GM18907 (cell line): Measurements from ENCODE around the gene PPP3CB.

ENCODE experiments used
- ATAC-seq: cut with Tn5 transposase; IDR thresholded peaks from one replicate; pipeline ENCODE4 v1.9.1; 2021; ENCODE audit warnings: mild to moderate bottlenecking, moderate library complexity; ENCODE audit not compliant: unreplicated experiment

Gene PPP3CB

DNA sequence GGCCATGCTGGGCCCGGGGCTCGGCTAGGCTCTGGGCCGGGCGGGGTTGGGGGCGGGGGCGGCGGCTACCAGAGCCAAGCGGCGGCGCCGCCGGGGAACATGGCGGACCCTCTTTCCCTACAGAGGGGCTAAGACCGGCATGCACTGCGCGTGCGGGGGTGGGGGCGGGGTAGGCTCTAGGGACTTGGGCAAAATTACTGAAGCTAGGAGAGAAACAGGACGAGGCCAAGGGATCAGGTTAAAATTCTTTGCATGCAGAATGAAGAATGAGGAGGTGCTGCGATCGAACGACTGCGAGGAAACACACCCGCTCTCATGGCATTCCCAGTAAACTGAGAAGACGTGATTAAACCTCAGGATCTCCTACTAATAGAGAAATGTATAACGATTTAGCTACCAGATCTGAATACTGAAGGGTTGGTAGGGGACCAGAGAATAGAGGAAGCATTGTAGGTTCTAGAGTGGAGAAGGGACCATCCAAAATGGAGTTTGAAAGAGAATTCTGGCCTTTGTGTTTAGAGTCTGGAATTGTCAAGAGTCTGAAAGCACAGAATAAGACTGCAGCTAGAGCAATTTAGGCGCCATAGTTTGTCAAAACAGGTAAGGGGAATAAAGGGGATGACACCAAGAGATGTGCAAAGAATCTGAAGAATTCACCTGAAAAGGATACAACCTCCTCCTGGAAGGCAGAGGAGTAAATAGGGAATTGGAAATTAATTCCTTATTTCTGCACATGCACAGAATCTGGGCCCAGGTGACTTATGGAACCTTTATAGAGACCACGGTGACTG is at the start of gene PPP3CB:
Gene PPP3CB, minus strand, starts transcription at position 141 of the 791 bp plus-strand sequence. Its CDS starts 135 bp downstream, at position 6.
- peak; percentile 67 for ATAC-seq

DNA sequence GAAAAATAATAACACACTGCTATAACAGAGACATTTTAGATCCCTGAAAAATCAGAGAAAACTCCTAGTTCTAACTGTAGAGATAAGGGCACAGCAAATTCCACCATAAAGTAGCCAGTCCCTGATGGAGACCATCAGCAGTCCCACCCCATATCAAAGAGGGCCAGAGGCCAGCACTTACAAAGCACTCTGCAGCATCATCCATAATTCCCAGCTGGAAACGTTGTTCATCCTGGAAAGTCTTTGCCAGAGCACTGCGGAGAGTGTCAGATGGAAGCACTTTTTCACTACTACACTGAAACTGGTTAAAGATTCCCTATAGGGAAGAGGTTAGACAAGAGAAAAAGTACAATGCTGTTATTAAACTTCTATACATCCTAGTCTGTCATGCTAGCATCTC is 49.5 kb upstream of the PPP3CB start:
- ATAC-seq, result no peak

DNA sequence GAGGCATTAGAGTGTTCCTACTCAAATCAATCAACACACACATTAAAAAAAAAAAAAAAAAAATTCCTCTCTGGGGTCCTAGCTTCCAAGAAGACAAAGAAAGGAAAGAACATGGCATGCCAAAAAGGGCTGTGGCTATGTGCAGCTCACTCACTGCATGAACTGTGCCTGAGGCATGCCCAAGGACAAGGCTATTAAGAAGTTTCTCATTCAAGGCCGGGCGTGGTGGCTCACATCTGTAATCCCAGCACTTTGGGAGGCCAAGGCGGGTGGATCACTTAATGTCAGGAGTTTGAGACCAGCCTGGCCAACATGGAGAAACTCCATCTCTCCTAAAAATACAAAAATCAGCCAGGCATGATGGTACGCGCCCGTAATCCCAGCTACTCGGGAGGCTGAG is 41.9 kb upstream of the PPP3CB start:
- no peak for ATAC-seq

DNA sequence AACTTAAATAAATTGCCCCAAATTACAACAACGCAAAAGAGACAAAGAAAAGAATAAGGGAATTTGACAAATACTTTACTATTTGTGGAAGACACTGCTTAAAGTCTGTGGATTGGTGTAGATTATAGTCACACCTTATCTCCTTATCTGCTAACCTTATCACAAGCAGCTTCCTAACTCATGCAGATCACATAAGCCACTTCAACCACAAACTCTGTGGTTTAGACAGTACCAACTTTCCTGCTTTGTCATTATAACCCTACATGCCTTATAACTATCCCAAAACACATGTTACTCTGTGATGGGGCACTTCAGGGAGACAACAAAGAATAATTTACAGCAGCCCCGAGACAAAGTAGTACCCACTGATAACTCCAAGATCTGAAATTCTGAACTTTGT is 41.5 kb upstream of the PPP3CB start:
- ATAC-seq, result no peak

DNA sequence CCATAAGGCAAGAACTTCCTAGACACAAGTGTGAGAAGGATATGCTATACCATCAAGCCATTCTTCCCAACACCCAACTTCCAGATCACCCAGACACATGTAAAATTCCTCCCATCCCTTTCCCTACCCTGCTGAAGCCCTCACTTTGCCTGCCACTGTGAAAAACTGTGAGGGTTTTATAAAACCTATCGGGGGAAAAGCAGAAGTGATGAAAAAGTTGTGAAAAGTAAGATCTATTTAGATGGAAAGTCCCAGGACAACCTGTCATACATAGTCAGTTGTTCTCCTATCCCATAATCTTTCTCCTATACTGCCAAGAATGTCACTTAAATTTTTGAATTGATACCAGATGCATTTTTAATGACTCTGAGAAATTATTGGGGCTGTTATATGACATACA is 39.0 kb upstream of the PPP3CB start:
- no peak for ATAC-seq

DNA sequence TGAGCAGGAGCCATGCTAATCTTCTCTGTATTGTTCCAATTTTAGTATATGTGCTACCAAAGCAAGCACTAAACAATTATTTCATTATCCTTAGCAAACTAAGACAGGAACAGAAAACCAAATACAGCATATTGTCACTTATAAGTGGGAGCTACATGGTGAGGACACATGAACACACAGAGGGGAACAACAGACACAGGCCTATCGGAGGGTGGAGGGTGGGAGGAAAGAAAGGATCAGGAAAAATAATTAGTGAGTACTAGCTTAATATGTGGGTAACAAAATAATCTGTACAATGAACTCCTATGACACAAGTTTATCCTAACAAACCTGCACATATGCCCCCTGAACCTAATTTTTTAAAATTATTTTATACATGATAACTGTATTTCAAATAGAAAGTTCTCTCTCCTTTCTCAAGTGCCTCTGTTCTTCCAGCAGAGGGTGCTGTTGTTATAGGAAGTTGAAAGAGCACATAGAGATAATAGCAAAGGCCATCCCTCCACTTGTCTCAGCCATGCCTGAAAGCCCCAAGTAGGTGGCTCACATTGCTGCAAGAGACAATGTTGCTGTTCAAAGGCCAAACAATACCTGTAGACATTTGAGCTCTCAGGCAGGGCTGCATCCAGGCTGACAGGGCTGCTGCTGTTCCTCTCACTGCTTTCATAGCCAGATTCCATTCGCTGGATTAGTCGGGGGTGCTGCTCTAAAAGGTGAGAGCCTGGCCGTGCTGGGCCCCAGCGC is 33.4 kb upstream of the PPP3CB start:
- no peak for ATAC-seq

DNA sequence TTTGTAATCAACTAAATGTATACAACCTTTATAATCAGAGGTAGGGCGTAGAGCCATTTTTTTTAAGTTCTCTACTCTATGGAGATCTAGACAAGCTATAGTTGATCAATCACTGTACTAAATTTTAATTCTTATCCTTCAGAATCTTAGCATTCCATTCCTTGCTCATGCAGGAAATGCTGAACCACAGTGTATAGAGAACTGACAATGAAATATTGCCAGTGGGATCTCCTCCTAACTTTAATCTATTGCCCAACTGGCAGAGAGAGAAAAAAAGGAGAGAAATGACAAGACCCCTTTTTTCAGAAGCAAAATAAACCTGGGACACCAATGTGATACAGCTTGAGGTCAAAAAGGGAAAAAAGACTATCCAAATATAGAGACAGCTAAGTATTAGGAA is 26.4 kb upstream of the PPP3CB start:
- ATAC-seq, result no peak

DNA sequence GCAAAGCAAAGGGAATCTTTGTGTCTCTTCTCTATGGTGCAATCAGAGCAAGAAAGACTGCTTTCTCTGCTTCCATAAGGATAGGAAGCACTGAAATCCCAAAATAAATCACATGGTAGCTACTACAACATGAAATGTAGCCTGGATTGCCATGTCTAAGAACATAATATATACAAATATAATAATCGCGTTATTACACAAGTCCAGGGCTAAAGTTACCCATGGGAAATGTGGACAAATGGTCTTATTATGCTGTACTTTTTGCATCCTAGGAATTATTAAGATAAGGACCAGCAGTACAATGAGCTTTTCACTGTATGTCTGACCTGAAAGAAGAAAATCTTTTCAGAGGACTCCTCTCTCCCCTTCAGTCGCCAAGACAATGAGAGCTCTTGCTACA is 23.5 kb upstream of the PPP3CB start:
- ATAC-seq, result no peak

DNA sequence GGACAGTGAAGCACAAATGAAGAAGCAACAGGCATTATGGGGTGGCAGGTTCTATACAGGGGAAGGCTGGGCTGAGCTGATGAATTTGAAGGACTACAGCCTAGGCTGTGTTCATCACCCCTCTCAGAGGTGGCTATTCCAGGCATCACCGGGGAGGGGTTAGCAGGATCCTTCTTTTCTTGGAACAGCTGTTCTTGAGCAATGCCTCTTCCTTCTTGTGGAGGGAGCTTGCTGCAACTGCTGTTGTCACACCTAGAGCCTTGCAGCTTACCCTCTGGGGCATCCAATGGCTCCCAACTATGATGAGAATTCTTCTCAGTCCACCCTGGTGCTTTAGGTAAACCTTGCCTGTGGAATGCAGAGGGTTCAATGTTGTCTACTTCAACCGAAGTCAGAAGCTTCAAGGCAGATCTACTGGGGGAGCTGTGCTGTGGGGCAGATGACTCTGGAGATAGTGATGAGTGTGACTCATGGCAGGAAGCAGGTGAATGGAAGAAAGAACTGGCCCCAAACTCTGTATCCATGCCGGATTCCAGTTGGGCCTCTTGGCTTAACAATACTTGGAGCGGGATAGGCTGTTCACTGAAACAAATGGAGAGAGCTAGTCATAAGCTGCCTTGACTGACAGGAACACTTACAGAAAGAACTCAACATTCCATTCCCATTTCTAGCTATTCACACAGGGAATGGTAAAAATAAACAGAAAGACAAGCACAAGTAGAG is 21.5 kb upstream of the PPP3CB start:
- ATAC-seq, result no peak

DNA sequence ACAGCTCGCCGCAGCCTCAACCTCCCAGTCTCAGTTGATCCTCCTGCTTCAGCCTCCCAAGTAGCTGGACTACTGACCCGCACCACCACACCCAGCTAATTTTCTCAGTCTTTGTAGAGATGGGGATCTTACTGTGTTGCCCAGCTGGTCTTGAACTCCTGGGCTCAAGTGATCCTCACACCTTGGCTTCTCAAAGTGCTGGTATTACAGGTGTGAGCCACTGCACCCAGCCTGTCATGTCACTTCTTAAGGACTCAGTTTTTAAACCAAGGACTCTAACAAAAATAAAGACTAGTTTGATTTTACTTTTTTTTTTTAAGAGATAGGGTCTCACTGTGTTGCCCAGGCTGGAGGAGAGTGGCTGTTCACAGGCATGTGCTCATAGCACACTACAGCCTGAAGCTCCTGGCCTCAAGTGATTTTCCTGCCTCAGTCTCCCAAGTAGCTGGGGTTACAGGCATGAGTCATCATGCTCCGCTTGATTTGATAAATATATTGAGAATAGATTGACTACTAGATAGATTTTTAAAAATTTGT is 16.5 kb upstream of the PPP3CB start:
- no peak for ATAC-seq

DNA sequence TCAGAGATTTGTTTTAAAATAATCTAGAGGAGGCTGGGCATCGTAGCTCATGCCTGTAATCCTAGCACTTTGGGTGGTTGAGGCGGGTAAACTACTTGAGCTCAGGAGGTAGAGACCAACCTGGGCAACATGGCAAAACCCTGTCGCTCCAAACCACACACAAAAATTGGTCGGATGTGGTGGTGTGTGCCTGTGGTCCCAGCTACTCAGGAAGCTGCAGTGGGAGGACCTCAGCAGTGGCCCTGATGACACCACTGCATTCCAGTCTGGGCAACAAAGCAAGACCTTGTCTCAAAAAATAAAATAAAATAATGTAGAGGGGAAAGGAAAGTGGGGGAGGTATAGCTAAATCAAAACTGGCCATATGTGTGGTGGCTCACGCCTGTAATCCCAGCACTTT is 13.9 kb upstream of the PPP3CB start:
- no peak for ATAC-seq

DNA sequence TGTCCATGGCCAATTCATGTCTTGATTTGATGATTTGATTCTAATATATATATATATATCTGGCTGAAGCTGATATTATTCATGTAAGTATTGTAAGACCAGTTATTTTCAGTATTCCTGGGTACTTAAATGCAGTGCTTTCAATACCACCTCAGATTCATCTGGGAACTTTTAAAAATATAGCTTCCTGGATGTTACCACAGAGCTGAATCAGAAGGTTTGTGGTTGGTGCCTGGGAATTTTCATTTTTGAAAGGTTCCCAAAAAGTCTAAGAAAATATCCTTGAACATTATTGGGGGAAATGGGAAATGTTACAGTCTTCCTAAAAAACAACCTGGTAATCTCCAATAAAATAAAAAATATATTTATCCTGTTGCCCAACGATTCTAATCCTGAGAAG is 10.7 kb upstream of the PPP3CB start:
- ATAC-seq, result no peak

DNA sequence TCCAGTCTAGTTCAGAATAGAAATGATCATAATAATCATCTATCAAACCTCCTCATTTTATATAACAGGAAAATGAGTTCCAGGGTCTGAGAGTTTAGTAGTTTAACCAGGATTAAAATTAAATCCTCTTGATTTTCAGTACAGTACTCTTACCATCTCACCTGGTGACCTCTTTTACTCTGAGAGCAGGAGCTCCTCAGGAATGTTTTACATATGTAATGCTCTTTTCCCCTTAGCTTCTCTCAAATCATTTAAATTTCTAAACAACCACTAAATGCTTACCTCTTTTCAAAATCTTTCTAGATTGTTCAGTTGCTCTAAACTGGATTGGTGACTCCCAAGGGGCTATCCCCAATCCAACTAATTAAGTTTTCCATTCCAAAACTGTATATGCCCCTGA is 10.2 kb upstream of the PPP3CB start:
- no peak for ATAC-seq

DNA sequence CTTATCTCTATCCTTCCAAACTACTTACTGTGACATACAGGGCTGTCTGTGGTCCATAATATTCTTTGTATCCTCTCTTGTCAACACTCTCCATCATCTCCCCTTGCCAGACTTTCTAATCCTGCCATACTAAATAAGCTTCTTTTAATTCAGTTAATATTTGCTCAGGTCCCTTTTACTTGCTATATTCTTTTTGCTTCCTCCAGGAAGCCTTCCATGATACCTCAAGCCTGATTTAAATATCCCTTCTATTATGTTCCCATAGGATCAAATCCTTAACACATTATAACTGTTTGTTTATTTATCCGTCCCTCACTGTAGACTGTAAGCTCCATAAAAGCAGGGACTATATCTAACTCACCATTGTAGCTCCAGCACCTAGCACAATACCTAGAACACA is 7.2 kb upstream of the PPP3CB start:
- ATAC-seq, result no peak

DNA sequence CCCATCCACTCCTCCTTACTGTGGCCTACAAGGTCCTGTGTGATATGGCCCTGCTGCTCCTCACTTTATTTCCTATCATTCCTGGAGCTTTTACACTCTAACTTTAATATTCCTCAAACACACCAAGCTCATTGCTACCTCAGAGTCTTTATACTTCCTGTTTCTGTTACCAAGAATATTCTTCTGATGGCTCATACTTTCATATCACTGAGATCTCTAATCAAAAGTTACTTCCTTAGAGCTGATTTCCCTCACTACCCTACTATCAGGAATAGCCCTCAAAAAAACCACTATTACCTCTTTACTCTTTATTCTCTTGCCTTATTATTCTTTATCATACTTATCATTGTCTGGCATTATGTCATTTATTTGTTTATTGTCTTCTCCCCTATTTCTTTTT is 5.8 kb upstream of the PPP3CB start:
- ATAC-seq, result no peak

DNA sequence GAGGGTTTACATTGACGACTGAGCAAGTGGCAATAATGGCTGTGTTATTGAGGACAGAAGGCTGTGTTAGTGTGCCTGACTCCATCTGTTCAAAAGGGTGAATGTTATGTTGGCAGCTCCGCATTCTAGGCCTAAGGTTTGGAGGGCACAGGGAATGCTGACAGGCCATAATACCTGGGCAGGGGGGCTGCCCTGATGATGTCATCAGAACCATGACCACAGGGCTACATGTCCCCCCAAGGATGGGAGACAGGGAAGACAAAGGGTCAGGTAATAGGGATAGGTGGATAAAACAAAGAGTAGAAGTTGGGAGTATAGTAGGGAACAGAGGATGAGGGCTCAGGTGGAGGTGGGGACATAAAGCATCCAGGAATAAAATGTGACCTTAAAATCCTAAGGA is 1.8 kb upstream of the PPP3CB start:
- no peak for ATAC-seq

DNA sequence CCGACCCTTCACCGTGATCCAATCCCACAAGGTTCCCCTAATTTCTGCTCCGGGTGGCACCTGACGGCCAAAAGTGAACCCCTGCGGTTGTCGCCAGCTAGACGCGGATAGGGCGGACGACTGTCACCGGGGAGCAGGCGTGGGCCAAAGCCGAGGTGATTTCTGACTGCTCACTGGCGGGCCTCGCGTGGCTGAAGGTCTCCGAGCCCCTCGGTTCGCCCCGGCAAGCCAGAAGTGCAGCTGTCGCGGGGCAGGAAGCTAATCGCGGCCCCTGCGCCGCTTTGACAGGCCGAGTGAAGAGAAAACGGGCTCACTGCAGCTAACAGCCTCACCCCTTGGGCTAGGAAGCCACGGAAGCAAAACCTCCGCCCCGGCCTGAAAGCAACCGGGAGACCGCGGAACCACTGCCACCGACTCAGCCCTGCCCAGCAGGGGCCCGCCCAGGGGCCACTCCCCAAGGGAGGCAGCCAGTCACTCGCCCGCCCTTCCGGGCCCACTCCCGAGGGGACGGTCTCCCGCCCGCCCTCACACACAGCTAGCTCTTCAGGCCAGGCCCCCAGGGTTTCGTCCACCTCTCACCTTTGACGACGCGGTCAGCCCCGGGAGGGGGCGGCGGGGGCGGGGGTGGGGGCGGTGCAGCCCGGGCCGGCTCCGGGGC is 469 bp downstream of the PPP3CB start:
- peak; percentile 93 for ATAC-seq

DNA sequence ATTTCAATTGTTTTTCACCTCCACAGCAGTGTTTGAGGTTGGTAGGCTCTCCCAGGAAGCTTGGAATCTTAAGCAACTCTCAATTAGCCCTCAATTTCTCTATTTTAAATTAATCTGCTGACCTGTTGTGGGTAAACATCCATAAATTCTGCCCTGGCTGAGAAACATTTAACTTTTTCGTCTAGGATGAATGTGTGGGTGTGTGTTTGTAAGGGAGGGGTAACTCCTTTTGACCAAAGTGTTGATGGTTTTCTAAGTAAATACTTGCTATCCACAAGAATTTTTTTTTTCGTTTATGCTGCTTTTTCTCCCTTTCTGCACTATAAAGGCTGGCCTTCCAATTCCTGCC is 973 bp downstream of the PPP3CB start:
- no peak for ATAC-seq

DNA sequence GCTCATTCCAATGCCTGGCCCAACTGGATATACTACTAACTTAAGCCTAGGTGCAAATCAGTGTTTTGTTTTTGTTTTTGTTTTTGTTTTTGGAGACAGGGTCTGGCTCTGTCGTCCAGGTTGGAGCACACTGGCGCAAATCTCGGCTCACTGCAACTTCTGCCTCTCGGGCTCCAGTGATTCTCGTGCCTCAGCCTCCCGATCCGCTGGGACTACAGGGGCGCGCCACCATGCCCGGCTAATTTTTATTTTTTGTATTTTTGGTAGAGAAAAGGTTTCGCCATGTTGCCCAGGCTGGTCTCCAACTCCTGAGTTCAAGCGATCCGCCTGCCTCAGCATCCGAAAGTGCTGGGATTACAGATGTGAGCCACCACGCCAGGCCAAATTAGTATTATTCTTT is 1.6 kb downstream of the PPP3CB start:
- ATAC-seq, result no peak

DNA sequence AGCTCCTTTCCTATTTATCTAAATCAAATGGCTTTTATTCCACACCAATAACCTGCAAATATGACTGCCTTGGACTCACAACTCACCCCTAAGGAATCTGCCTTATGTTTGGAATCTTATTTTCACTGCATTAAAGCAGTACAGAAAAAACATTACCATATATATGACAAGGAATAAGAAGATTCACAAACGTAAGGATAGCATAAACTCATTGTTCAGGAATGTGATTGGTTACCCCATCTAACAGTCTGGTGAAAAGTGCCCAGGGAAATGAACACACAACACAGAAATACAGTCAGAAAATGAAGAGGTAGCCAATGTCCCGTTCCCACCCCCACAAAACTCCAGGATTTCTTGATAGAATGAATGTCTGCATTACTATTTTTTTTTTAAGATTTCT is 2.0 kb downstream of the PPP3CB start:
- no peak for ATAC-seq

DNA sequence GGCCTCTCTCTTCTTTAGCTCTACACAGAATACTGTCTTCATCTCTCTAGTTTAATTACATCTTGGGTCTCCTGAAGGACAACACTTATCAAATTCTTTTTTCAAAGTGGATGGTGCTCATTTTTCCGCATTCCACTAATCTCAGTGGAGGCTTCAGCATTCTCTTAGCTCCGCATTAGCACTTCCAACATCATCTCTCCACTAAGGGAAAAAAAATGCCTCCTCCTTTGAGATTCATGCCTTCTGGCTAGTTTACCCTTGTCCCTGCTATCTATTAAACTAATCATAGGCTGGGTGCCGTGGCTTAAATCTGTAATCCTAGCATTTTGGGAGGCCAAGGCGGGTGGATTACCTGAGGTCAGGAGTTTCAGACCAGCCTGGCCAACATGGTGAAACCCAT is 9.2 kb downstream of the PPP3CB start:
- ATAC-seq, result no peak
